HG02610 (cell line): ENCODE data around the gene KCNJ18.
"Not testable (repeated sequence)": the region's sequence is repeated elsewhere in the genome, so short reads cannot be mapped to it uniquely, and the experiment has no call there.

Source experiments
- ATAC-seq: cut with Tn5 transposase; IDR thresholded peaks from one replicate; pipeline ENCODE4 v1.9.1; 2021; ENCODE audit warnings: mild to moderate bottlenecking, moderate library complexity; ENCODE audit not compliant: unreplicated experiment

KCNJ18 gene

DNA sequence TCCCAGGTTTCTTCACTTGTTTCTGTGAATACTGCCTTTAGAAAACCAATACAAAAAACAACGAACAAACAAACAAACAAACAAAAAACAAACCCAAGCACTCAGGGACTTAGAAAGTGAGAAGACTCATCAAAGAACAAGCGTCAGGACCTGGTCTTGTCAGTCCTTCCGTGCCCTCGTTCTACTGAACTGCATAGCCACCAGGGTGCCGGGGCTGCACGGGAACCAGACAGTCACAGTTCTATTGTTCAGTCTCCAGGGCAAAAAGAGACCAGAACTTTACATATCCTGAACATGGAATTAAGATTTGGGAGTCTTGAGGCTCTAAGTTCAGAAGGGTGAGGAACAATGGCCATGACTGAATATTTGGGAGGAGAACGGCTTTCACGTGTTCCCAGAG, 28.2 kb downstream of the KCNJ18 start:
- not testable (repeated sequence) for ATAC-seq

- ATAC-seq = not testable (repeated sequence)
Observed at GRCh38 chr17:21722268-21722667, 29.9 kb downstream of the KCNJ18 start.

- ATAC-seq = not testable (repeated sequence)
Observed at GRCh38 chr17:21724216-21725006, 32.1 kb downstream of the KCNJ18 start.

GRCh38 chr17:21731076-21731475, 38.8 kb downstream of the KCNJ18 start:
- not testable (repeated sequence) for ATAC-seq

- not testable (repeated sequence) for ATAC-seq
Observed at GRCh38 chr17:21733931-21734330, 41.6 kb downstream of the KCNJ18 start.

GRCh38 chr17:21735814-21736213, 43.5 kb downstream of the KCNJ18 start:
- ATAC-seq = not testable (repeated sequence)

GRCh38 chr17:21737015-21737580, 44.8 kb downstream of the KCNJ18 start:
- not testable (repeated sequence) for ATAC-seq

- ATAC-seq = not testable (repeated sequence)
Observed at GRCh38 chr17:21738241-21738640, 45.9 kb downstream of the KCNJ18 start.

- not testable (repeated sequence) for ATAC-seq
Observed at GRCh38 chr17:21738877-21739474, 46.7 kb downstream of the KCNJ18 start.

GRCh38 chr17:21739485-21739884, 47.2 kb downstream of the KCNJ18 start:
- ATAC-seq = not testable (repeated sequence)

- ATAC-seq = not testable (repeated sequence)
Observed at GRCh38 chr17:21740836-21741235, 48.5 kb downstream of the KCNJ18 start.

DNA sequence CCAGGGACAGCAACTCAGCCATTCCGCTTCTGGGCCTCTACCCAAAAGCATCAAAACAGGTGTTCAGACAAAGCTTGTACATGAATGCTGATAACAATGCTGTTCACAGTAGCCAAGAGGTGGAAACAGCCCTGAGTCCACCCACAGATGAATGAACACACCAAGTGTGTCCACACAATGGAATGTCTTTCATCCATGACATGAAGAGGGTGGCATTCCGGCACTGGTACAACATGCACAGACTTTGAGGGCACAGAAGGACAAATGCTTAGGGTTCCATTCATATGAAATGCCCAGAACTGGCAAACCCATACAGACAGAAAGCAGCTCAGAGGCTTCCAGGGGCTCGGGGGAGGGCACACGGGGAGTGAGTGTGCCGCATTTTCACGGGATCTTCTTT, 49.2 kb downstream of the KCNJ18 start:
- not testable (repeated sequence) for ATAC-seq

GRCh38 chr17:21742326-21742725, 50.0 kb downstream of the KCNJ18 start:
- no peak for ATAC-seq

DNA sequence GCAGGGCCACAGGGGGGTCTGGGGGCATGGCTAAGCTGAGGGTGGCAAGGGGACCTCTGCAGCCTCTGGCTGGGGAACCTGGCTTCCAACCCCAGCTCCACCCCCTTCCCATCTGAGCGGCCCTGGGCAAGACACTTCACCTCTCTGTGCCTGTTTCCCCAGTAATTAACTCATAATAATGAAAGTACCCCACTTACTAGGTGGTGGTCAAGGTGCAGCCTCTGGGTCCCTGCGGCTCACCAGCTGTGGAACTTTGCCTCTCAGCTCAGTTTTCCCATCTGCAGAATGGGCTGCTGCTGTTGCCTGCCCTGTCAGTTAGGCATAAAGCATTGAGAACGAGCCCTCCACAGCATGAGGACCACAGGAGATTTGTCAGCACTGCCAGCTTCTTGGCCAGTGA, 51.8 kb downstream of the KCNJ18 start:
- not testable (repeated sequence) for ATAC-seq

DNA sequence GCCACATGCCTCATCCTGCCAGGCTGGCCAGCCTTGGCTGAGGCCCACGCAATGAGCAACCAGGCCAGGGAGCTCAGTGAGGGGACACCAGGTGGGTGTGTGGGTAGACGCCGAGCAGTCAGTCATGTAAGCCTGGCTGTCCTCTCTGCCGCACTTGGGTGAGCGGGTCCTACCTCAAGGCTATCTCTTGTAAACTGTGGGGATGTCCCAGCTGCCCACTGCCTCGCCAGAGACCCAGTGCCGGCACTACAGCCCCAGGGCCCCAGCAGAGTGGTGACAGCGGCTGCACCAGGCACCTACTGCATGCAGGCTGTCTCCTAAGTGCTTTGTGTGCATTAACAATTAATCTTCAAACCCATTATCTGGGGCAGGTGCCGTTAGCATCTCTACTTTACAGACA, 52.3 kb downstream of the KCNJ18 start:
- ATAC-seq = not testable (repeated sequence)

DNA sequence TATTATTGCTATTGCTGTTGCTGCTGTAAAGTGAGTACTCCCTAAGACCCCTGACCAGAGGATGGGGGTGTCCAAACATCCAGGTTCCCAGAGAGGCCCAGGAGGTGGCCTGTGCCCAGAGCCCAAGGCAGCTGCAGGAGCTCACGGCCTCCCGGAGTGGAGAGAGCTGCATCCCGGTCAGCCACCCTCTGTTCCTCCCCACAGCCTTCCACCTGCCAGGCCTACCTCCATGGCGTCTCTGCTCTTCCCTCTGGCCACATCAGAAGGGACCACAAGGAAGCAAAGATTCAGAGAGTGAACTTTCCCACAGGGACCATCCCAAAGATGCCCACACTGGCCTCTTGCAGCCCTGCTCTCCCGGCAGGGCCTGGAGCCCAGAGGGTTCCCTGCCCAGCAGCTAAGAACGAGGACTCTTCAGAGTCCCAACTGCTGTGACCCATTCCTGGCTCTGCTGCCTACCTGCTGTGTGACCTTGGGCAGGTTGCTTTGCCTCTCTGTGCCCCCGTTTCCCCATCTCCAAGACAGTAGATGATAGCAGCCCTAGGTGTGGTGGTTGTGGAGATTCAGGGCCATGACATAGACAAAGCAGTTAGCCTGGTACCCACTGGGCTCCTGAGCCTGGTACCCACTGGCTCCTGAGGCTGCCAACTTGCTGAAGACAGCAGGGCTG, 53.2 kb downstream of the KCNJ18 start:
- not testable (repeated sequence) for ATAC-seq

GRCh38 chr17:21746415-21746814, 54.1 kb downstream of the KCNJ18 start:
- not testable (repeated sequence) for ATAC-seq

DNA sequence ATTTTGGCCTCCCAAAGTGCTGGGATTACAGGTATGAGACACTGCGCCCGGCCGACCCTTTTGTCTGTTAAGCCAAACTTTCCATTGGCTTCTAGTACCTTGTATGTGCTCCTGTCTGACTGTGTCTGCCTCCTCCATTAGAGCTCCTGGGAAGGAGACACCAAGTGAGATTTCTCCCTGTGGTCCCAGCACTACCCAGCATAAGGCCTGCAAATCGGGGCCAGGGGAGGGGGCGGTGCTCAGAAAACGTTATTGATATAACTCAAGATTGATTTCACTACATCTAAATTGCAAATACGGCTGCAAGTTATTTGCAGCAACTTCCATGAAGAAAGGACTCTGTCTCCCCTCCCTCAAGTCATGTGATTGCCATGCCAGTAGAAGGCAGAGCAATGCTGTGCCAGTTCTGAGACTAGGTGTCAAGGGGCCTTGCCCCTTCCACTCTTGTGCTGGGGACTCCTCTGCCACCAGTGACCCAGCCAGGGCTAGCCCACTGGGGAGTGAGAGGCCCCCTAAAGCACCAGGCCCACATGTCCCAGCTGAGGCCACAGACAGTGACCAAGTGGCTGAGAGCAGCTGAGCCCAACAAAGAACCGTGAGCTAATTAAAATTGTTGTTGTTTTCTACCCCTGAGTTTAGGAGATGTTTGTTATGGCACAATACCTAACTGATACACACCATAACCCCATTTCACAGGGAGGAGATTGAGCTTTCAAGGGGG, 55.0 kb downstream of the KCNJ18 start:
- ATAC-seq = not testable (repeated sequence)

DNA sequence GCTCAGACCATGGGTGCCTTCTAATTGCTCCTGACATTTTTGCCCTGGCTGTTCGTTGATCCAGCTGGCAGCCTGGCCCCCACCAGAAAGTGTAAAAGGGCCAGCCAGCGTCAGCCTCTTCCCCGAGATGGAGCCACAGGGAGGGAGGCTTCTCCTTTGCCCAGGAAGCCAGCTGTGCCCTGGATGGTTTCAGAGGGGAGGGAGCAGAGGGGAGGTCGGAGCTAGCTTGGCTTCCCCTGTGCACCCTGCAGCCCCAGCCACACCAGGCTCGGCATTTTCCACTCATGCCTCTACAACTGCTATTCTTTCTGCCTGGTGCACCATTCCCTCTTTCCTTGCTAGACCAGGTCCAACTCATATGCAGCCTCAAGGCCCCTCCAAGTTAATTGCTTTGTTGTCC, 56.4 kb downstream of the KCNJ18 start:
- not testable (repeated sequence) for ATAC-seq

GRCh38 chr17:21749696-21750531, 57.6 kb downstream of the KCNJ18 start:
- not testable (repeated sequence) for ATAC-seq
